GM12873 (cell line): ENCODE data around the gene MAML2.

ENCODE experiments used
- CTCF ChIP-seq: IDR thresholded peaks from 2 replicates; pipeline ENCODE4 v1.5.1; 2012; ENCODE audit warnings: low read depth, mild to moderate bottlenecking, moderate library complexity, low read length, control low read depth; ENCODE audit not compliant: insufficient read depth; ENCODE audit errors: missing control alignments

MAML2 gene

GRCh38 chr11:96265972-96266371, 77.0 kb downstream of the MAML2 start:
- TF ChIP-seq CTCF: no peak

DNA sequence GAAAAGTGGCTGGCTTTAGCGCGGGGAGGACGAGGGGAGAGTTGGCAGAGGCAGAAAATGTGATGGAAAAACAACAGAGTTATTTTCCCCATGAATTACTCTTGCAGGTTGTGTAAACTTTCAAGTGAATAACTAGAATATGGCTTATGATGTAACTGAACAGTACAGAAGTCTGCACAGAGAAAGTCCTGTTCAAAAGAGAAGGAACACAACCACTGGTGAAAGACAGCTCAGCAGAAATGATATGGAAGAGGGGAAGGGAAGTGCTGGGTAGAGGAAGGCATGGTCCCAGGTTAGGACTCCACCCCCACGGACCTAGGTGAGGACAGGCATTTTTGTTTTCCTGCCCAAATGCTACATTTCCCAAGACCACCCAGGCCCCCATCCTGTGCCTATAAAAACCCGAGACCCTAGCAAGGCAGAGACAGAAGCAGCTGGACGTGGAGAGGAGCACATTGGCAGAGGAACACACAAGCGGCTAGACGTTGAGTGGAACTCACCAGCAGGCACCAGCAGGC, 77.7 kb downstream of the MAML2 start:
- no peak for TF ChIP-seq CTCF

- no peak for TF ChIP-seq CTCF
These were observed 78.6 kb downstream of the MAML2 start for GRCh38 chr11:96264364-96264763.

DNA sequence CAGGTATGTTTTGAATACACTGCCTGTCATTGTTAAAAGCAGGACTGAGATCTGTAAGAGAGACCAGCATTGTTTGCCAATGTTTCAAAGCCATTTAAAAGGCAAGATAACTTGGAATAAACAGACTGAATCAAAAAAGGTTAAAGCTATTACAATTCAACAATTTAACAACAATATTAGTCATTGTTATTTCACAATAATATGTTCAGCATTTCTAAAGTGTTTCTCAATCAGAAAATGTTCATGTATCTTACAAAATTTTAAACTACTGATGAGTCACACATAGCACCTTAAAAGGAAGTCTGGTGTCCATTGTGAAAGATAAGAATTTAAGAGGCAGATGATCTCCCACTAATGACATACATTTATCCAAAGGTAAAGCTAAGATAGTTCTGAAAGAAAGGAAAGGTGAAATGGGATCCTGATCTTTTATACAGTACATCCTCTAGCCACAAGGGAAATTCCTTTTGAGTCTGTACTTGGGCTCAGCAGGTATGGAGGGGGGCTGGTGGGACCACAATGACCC, 79.7 kb downstream of the MAML2 start:
- TF ChIP-seq CTCF: no peak

GRCh38 chr11:96260532-96260931, 82.5 kb downstream of the MAML2 start:
- no peak for TF ChIP-seq CTCF

DNA sequence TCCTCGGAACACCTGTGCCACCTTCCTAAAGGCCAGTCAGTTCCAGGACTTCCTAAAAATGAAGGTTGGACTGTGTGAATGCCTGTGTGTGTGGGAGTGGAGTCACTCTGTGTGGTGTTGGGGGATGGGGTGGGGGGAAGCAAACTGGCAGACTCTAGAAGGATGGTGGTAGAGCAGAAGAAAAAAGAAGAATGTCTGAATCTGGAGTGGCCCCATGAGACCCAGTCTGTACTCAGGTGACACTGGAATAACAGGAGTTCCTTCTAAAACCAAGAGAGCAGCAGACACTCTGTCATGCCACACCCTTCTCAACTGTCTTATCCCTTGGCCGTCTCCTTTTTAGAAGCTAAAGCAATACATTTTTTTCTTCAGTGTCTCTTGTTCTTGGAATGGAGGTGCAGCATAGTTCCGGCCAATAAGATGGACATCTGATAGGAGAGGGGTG, 82.9 kb downstream of the MAML2 start:
- no peak for TF ChIP-seq CTCF

- no peak for TF ChIP-seq CTCF
These were observed 83.7 kb downstream of the MAML2 start for GRCh38 chr11:96259134-96259830.
